GM21786 (cell line): ENCODE data around the gene TAX1BP1.

Experiments used
- ATAC-seq: cut with Tn5 transposase; IDR thresholded peaks from one replicate; pipeline ENCODE4 v1.9.1; 2021; ENCODE audit not compliant: unreplicated experiment

Gene TAX1BP1

GRCh38 chr7:27777662-27778061 lies 37.7 kb downstream of the TAX1BP1 start:
- ATAC-seq, result no peak

DNA sequence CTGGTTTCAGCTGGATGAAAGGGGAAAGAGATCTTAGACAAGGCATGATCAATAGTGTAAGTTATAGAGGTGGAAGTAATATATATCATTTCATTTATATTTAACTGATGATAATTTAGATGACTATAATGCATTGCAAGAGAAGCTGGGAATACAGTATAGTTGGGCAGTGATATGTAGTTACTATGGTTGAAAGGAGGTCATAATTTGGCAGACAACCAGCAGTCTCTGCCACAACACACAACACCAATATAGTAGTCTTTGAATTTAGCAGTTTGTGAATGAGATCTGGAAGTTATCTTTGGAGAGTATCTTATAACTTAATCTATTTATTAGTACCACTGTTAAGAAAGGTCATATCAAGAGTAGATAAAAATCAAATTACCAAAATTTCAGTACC lies 39.9 kb downstream of the TAX1BP1 start:
- ATAC-seq, result no peak

- ATAC-seq, result no peak
These were observed 41.2 kb downstream of the TAX1BP1 start for GRCh38 chr7:27781188-27781587.

DNA sequence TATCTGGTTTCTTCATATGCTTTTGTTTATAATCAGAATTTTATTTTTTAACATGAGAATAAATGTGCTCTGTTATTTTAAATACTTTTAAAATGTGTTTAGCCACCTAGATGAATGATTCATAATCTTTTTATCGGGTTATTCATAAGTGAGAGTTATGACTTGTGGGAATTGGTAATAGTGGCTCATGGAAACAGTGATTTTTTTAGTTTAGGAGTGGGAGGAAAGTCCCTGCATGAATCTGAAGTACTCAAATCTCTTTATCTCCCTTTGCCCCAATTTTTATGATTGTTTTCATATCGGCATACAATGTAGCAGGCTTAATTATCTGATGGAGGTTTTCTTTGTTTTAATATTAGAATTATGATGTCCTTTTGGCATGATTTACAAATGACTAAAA lies 42.9 kb downstream of the TAX1BP1 start:
- no peak for ATAC-seq

GRCh38 chr7:27784399-27785053 lies 44.6 kb downstream of the TAX1BP1 start:
- ATAC-seq, result no peak

DNA sequence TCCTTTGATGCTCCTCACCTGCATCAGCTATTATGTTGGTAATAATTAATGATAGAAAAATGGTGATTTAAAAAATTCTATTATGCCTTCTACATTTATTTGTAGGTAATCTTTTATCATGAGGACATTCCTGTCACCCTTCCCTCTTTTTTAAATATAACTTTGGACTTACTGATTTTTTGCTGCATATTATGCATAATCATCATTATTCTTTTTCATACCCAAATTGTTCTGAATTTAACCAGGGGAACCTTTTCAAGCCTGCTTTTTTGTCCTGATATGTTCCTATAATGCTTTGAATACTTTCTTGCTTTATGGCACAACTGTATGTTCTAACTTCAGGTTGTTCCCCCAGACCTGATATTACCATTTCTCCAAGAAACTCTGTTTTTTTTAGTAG lies 48.5 kb downstream of the TAX1BP1 start:
- ATAC-seq, result no peak

GRCh38 chr7:27793780-27794179 lies 53.8 kb downstream of the TAX1BP1 start:
- no peak for ATAC-seq

DNA sequence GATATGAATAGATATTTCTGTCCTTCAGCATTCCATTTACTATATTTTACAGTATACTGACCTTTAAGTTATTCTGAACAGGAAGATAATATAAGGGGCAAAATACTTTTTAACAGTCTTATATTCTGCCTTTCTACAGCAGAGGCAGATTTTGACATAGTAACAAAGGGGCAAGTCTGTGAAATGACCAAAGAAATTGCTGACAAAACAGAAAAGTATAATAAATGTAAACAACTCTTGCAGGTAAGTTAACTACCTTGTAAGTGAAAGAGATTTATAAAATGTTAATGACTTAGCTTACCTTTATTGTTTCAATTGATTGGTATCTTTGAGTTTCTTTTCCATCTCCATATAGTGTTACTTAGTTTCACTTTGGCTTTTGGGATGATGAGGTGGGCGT lies 56.0 kb downstream of the TAX1BP1 start:
- no peak for ATAC-seq

DNA sequence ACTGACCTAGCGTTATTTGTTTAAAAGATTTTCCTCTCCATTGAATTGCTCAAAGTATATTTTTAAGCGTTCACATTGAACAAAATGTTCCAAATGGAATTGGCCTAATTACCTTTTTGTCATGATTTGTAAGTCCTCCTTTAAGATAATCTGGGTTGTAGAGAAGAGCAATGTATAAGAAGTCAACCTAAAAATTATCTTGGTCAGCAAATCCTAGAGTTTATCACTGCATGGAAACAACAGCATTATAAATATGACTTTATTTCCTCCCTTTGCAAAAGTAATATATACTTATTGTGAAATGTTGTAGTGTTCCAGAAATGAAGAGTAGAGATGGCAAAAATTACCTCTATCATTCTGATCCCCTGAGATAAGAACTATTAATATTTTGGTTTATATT lies 59.2 kb downstream of the TAX1BP1 start:
- no peak for ATAC-seq

DNA sequence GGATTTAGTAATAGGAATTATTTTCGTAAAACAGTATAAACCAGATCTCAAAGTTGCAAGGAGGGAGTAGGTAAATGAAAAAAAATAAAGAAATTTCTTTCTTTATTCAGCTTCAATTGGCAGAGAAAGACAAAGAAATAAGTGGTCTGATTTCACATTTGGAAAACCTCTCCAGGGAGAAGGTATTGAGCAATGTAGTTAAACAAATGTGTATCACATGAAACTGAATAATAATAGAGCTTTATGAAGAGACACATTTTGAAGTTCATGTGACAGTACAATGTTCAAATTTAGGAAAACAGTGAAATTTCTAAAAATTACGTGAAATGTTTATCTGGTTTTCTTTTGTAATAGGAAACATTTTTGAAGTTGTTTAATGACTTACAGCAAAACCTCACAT lies 63.0 kb downstream of the TAX1BP1 start:
- no peak for ATAC-seq

DNA sequence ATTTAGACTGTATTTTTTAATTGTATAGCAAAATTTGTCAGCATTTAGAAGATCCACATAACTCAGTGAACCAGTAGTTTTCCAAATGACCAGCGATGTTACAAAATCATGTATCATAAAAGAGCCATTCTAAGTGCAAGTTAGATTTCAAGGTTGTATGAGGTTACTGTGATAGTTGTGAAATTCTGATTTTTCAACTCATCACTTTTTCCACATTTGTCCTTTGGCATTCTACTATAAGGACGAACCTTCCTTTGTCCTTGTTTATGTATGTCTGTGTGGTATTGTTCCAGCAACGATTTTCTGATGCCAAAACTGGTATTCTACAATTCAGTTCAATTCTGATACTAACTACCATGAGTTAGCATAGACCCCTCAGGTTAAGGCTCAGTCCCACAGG lies 64.2 kb downstream of the TAX1BP1 start:
- no peak for ATAC-seq

- no peak for ATAC-seq
These were observed 68.7 kb downstream of the TAX1BP1 start for GRCh38 chr7:27808626-27809025.

DNA sequence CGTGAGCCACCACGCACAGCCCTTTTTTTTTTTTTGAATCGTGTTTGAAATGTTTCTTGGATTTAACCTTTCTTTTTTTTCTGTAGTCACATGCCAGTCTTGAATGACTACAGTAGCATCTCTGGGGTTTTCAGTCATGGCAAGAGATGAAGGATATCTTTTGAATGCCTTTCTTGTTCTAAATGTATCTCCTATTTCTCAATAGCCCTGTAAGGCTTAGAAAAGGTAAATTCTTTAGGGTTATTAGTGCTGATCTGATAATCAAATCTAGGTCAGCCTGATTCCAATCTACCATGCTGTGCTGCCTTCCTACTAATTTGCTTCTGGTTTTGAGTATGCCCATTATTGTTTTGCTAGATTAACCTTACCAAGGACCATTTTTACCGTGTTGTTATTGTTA lies 70.2 kb downstream of the TAX1BP1 start:
- no peak for ATAC-seq

DNA sequence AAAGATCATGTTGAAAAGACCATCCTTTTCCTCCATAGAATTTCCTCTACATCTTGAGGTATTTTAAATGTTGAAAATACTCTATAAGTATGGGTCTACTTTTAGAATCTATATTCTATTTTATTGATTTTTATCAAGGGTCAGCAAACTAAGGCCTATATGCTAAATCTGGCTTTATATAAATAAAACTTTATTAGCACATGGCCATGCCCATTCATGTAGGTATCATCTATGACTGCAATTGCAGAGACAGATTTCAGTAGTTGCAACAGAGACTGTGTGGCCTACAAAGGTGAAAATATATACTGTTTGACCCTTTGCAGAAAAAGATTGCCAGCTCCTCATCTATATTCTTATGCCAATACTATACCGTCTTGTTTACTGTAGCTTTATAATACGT lies 72.7 kb downstream of the TAX1BP1 start:
- ATAC-seq, result no peak

GRCh38 chr7:27822245-27822644 lies 82.3 kb downstream of the TAX1BP1 start:
- no peak for ATAC-seq

- ATAC-seq, result no peak
These were observed 85.9 kb downstream of the TAX1BP1 start for GRCh38 chr7:27825891-27826290.

DNA sequence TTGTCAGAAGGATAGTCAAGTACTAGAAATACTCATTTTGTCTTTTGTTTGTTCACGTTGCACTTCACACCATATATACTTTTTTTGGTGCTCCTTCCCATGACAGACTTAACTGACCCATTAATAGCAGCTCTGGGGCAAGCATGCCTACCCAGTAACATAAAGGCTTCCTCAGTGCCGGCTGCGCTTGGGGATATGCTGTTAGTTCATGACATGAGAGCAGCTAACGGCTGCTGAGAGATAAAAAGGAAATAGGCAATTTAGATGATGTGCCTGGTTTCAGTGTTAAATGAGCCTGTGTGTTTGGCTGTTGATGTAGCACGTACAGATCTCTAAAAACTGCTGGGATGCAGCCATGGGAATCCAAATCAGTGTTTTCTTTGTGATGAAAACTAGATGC lies 86.4 kb downstream of the TAX1BP1 start:
- no peak for ATAC-seq

- no peak for ATAC-seq
These were observed 94.4 kb downstream of the TAX1BP1 start for GRCh38 chr7:27834179-27834921.

GRCh38 chr7:27835376-27835775 lies 95.4 kb downstream of the TAX1BP1 start:
- no peak for ATAC-seq

DNA sequence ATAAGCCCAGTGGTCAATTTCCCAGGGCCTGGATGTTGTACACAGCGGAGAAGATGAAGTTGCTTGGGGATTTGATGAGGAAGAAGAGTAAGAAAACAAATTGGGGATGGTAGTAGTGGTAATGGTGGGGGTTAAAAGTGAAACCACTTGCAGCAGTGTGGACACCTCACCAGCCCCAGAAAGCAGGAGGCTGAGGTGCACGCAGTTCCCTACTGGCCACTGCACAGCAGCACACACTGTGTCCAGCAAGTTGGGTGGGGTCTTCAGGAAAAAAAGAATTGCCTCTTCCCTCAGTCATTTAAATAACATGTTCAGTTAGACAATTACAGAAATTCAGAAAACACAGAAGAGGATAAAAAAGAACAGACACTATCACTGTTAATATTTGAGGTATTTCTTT lies 96.6 kb downstream of the TAX1BP1 start:
- no peak for ATAC-seq

DNA sequence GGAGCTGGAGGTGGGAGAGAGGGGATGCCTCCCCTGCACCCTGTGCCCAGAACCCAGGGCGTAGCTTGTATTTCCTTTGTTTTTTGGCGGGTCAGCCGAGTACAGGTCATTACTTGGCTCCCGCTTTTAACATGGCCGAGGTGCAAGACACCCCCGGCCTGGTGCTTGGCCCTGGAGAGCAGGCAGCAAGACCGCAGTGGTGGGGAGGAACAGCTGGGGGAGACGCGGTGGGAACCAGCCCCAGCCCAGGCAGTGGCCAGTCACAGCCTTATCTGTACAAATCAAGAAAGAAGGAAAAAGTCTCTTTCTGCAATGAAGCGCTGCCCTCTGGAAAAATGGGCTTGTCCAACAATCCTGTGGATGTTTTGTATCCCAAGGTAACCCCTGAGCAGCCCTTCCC lies 99.1 kb downstream of the TAX1BP1 start:
- ATAC-seq, result no peak

- no peak for ATAC-seq
These were observed 100.4 kb downstream of the TAX1BP1 start for GRCh38 chr7:27840313-27840712.
